ENCODE data around the gene ZNF234.
A peak's percentile ranks its signal among the peaks of the same experiment; 100 is the strongest.
"Not testable (repeated sequence)": the region's sequence is repeated elsewhere in the genome, so short reads cannot be mapped to it uniquely, and the experiment has no call there.

ZNF234 gene

DNA sequence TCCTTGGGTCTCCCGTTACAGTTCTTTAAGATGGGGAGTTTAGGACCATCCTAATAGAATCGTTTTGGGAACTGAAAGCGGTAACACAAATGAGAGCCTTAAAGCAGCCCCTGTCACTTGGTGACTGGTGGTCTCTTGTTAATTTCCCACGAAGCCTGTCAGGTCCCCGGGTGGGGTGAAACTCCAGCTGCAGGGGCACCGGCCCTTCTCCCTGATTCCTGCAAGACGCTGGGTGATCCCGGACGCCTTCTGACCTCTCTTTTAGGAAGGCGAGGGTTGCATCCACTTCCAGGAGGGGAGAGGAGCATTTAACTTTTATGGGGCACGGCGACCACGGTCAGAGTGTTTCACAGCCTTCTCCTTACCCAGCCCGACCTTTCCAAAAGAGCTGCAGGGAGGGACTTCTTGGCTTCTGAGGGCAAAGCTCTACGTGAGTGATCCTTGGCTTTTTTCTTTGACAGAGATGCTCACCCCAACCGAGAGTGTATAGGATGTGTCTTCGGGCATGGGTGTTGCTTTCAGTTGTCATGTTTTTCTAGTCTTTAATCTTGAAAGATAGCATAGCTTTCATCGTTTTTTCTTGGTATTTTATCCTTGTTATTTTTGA is 27.5 kb upstream of the ZNF234 start:
- Histone ChIP-seq H3K4me3 (ENCODE audit: severe bottlenecking) (peak overlapping the region; percentile 74), H3K4me1 (ENCODE audit: insufficient read depth, poor library complexity, severe bottlenecking) (no peaks in the 10 kb centered on the region), H3K27ac (ENCODE audit: poor library complexity, severe bottlenecking) (no peak overlapping the region), H3K27me3 (ENCODE audit: insufficient read depth, poor library complexity, severe bottlenecking) (no peaks in the 10 kb centered on the region), H3K36me3 (ENCODE audit: low read depth) (peaks cover 15% of the 10 kb centered on the region), H3K9me3 (ENCODE audit: severe bottlenecking) (no peaks in the 10 kb centered on the region)
- TF ChIP-seq, protein P1, sequence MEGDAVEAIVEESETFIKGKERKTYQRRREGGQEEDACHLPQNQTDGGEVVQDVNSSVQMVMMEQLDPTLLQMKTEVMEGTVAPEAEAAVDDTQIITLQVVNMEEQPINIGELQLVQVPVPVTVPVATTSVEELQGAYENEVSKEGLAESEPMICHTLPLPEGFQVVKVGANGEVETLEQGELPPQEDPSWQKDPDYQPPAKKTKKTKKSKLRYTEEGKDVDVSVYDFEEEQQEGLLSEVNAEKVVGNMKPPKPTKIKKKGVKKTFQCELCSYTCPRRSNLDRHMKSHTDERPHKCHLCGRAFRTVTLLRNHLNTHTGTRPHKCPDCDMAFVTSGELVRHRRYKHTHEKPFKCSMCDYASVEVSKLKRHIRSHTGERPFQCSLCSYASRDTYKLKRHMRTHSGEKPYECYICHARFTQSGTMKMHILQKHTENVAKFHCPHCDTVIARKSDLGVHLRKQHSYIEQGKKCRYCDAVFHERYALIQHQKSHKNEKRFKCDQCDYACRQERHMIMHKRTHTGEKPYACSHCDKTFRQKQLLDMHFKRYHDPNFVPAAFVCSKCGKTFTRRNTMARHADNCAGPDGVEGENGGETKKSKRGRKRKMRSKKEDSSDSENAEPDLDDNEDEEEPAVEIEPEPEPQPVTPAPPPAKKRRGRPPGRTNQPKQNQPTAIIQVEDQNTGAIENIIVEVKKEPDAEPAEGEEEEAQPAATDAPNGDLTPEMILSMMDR (IDR thresholded peaks at IDR 0.05; ENCODE audit: poor library complexity, severe bottlenecking), result no peak
- ATAC-seq (ENCODE audit: low read depth) (no peak; the same call in 2 of the 3 replicates), DNase-seq (ENCODE audit: low spot score) (no peak)

DNA sequence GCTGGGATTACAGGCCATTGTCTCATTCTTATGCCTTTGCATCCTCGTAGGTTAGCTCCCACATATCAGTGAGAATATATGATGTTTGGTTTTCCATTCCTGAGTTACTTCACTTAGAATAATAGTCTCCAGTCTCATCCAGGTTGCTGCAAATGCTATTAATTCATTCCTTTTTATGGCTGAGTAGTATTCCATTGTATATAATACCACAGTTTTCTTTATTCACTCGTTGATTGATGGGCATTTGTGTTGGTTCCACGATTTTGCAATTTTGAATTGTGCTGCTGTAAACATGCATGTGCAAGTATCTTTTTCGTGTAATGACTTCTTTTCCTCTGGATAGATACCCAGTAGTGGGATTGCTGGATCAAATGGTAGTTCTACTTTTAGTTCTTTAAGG is 20.2 kb upstream of the ZNF234 start:
- peaks cover 28% of the 10 kb centered on the region for H3K36me3 ChIP-seq (ENCODE audit: low read depth)

DNA sequence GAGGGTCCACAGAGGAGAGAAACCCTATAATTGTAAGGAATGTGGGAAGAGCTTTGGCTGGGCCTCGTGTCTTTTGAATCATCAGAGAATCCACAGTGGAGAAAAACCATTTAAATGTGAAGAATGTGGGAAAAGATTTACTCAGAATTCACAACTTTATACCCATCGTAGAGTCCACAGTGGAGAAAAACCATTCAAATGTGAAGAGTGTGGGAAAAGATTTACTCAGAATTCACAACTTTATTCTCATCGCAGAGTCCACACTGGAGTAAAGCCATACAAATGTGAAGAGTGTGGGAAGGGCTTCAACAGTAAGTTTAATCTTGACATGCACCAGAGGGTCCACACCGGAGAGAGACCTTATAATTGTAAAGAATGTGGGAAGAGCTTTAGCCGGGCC is 9.4 kb upstream of the ZNF234 start:
- peaks cover 20% of the 10 kb centered on the region for H3K36me3 ChIP-seq (ENCODE audit: low read depth)
- DNase-seq (ENCODE audit: low spot score) (no peak), ATAC-seq (ENCODE audit: low read depth) (no peak)
- TF ChIP-seq, protein P1 (IDR thresholded peaks at IDR 0.05; ENCODE audit: poor library complexity, severe bottlenecking), result no peak
- no peak overlapping the region for H3K27ac ChIP-seq (ENCODE audit: poor library complexity, severe bottlenecking)
- no peaks in the 10 kb centered on the region for H3K4me1 ChIP-seq (ENCODE audit: insufficient read depth, poor library complexity, severe bottlenecking)
- no peaks in the 10 kb centered on the region for H3K27me3 ChIP-seq (ENCODE audit: insufficient read depth, poor library complexity, severe bottlenecking)
- H3K4me3 ChIP-seq (ENCODE audit: severe bottlenecking), result no peak overlapping the region
- H3K9me3 ChIP-seq (ENCODE audit: severe bottlenecking), result no peaks in the 10 kb centered on the region

More for the DNA sequence above, 20.2 kb upstream of the ZNF234 start:
- H3K4me3 ChIP-seq (ENCODE audit: severe bottlenecking); DNase-seq (ENCODE audit: low spot score); H3K4me1 ChIP-seq (ENCODE audit: insufficient read depth, poor library complexity, severe bottlenecking); H3K27me3 ChIP-seq (ENCODE audit: insufficient read depth, poor library complexity, severe bottlenecking); H3K27ac ChIP-seq (ENCODE audit: poor library complexity, severe bottlenecking); ATAC-seq (ENCODE audit: low read depth); H3K9me3 ChIP-seq (ENCODE audit: severe bottlenecking): not testable (repeated sequence)

DNA sequence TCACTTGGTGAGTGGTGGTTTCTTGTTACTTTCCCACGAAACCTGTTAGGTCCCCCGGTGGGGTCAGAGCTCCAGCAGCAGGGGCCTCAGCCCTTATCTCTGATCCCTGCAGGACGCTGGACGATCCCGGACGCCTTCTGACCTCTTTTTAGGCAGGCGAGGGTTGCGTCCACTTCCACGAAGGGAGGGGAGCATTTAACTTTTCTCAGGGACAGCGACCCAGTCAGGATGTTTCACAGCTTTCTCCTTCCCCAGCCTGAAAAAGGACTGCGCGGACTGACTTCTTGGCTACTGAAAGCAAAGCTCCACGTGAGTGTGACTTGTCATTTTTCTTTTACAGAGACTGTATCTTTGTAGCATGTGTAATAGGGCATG is 692 bp downstream of the ZNF234 start:
- Histone ChIP-seq H3K9me3 (ENCODE audit: severe bottlenecking) (no peaks in the 10 kb centered on the region), H3K4me1 (ENCODE audit: insufficient read depth, poor library complexity, severe bottlenecking) (peaks cover 3% of the 10 kb centered on the region), H3K27ac (ENCODE audit: poor library complexity, severe bottlenecking) (peak overlapping the region; percentile 24), H3K4me3 (ENCODE audit: severe bottlenecking) (peak overlapping the region; percentile 71), H3K36me3 (ENCODE audit: low read depth) (peaks cover 19% of the 10 kb centered on the region), H3K27me3 (ENCODE audit: insufficient read depth, poor library complexity, severe bottlenecking) (no peaks in the 10 kb centered on the region)
- DNase-seq (ENCODE audit: low spot score) (no peak), ATAC-seq (ENCODE audit: low read depth) (peak; percentile 10; the same call in 1 of the 3 replicates)
- TF ChIP-seq, protein P1 (IDR thresholded peaks at IDR 0.05; ENCODE audit: poor library complexity, severe bottlenecking), result no peak

DNA sequence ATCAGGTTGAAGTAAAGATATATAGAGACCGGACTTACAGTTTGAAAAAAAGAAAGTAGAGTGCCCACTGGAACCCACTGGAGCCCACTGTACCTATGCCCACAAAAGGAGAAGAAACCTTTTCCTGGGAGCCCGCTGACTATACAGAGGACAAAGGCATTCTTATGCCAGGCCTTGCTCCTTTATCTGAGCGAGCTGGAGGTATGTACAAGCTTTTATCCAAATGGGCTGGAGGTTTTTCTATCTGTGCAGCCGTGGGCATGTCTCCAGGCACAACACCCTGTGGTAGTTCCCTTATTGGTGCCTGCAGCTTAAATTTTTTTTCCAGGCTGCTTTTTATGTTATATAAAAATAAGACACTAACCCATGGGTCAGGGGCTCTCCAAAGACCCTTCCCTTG is 8.4 kb downstream of the ZNF234 start:
- Histone ChIP-seq H3K36me3 (ENCODE audit: low read depth) (peaks cover 51% of the 10 kb centered on the region), H3K27me3 (ENCODE audit: insufficient read depth, poor library complexity, severe bottlenecking) (no peaks in the 10 kb centered on the region), H3K9me3 (ENCODE audit: severe bottlenecking) (no peaks in the 10 kb centered on the region), H3K27ac (ENCODE audit: poor library complexity, severe bottlenecking) (no peak overlapping the region), H3K4me1 (ENCODE audit: insufficient read depth, poor library complexity, severe bottlenecking) (no peaks in the 10 kb centered on the region), H3K4me3 (ENCODE audit: severe bottlenecking) (no peak overlapping the region)
- TF ChIP-seq, protein P1 (IDR thresholded peaks at IDR 0.05; ENCODE audit: poor library complexity, severe bottlenecking), result no peak
- no peak for ATAC-seq (ENCODE audit: low read depth)
- no peak for DNase-seq (ENCODE audit: low spot score)
